HepG2 (cell line): ENCODE measurements around the gene TMEM53. TPM values are rescaled to one million over a fixed set of nuclear protein-coding genes. Genes with fewer than 3 reads are reported as not detected.

Experiments used
- AKAP8 ChIP-seq: sonication (generic); formaldehyde crosslinking; IDR thresholded peaks from 2 replicates; pipeline ENCODE4 v1.5.1; 2020; ENCODE audit warnings: mild to moderate bottlenecking, missing genetic modification reagents
- GABPA ChIP-seq, 2 experiments: IDR thresholded peaks; 2 replicates each; pipeline ENCODE4 v1.6.1; 2011 to 2016; ENCODE audit warnings: low read depth in 2 of 2, low read length in 1 of 2, missing biosample characterization in 1 of 2, missing genetic modification characterization in 1 of 2
- MTF2 ChIP-seq: sonication (generic); formaldehyde crosslinking; IDR thresholded peaks from 2 replicates; pipeline ENCODE4 v1.5.0; 2020; ENCODE audit warnings: missing genetic modification reagents, borderline replicate concordance
- NFYC ChIP-seq: IDR thresholded peaks from 2 replicates; pipeline ENCODE4 v1.6.1; 2016; ENCODE audit warnings: missing genetic modification reagents, missing compliant biosample characterization
- RFX5 ChIP-seq: IDR thresholded peaks from 2 replicates; pipeline ENCODE4 v1.6.1; 2011; ENCODE audit warnings: low read depth, low read length, improper control_type of control experiment
- RFXAP ChIP-seq: sonication (generic); formaldehyde crosslinking; IDR thresholded peaks from 2 replicates; pipeline ENCODE4 v1.4.0; 2020; ENCODE audit warnings: missing genetic modification reagents, borderline replicate concordance
- SNAI1 ChIP-seq: sonication (generic); formaldehyde crosslinking; IDR thresholded peaks from 2 replicates; pipeline ENCODE4 v1.5.0; 2020; ENCODE audit warnings: mild to moderate bottlenecking, missing genetic modification reagents, borderline replicate concordance
- TCF12 ChIP-seq, 2 experiments: fragments of 450-650 bp in 1 of 2; sonication (generic) in 1 of 2; formaldehyde crosslinking in 1 of 2; IDR thresholded peaks; 2 replicates each; pipeline versions ENCODE4 v1.6.1 to v1.8.0; 2017 to 2022; ENCODE audit warnings: antibody characterized with exemption in 1 of 2, mild to moderate bottlenecking in 1 of 2, missing genetic modification reagents in 1 of 2, moderate library complexity in 1 of 2
- TMF1 ChIP-seq: sonication (generic); formaldehyde crosslinking; IDR thresholded peaks from 2 replicates; pipeline ENCODE4 v1.8.1; 2022; ENCODE audit warnings: low read depth, missing genetic modification reagents
- ZNF570 ChIP-seq: sonication (generic); formaldehyde crosslinking; IDR thresholded peaks from 2 replicates; pipeline ENCODE4 v1.4.0; 2020; ENCODE audit warnings: mild to moderate bottlenecking, missing genetic modification reagents, borderline replicate concordance
- ZNF577 ChIP-seq: sonication (generic); formaldehyde crosslinking; IDR thresholded peaks from 2 replicates; pipeline ENCODE4 v1.4.0; 2020; ENCODE audit warnings: mild to moderate bottlenecking, low read depth, missing genetic modification reagents, borderline replicate concordance
- polyA plus RNA-seq, 8 experiments: library from polyadenylated mRNA; depleted of rRNA in 3 of 8; stranded (reverse) in 7 of 8; unstranded in 1 of 8; fragments of >200 nt; fragmentation: Illumina TruSeq in 4 of 8; extraction: Trizol in 4 of 8; gene quantifications; 2 replicates each; pipeline versions ENCODE4 v1.2.1 to v1.2.3, GENCODE V29; 2011 to 2016; ENCODE audit warnings: low read depth in 4 of 8, missing spikeins in 1 of 8, mixed read lengths in 1 of 8; ENCODE audit not compliant: insufficient read depth in 1 of 8
- total RNA-seq, 5 experiments: library from RNA; depleted of rRNA; stranded (reverse); fragments of >200 nt; fragmentation: Illumina TruSeq; extraction: Trizol; gene quantifications; 2 replicates each; pipeline ENCODE4 v1.2.3, GENCODE V29; 2016; ENCODE audit warnings: low read depth in 1 of 5
- TF ChIP-seq, protein P1 (sequence below): sonication (generic); formaldehyde crosslinking; IDR thresholded peaks from 2 replicates; pipeline ENCODE4 v1.4.0; 2020; ENCODE audit warnings: missing genetic modification reagents
- TF ChIP-seq, protein P2 (sequence below): sonication (generic); formaldehyde crosslinking; IDR thresholded peaks from 2 replicates; pipeline ENCODE4 v1.4.0; 2020; ENCODE audit warnings: missing genetic modification reagents, borderline replicate concordance
- TF ChIP-seq, protein P3 (sequence below): sonication (generic); formaldehyde crosslinking; IDR thresholded peaks from 2 replicates; pipeline ENCODE4 v1.5.1; 2020; ENCODE audit warnings: missing genetic modification reagents, mild to moderate bottlenecking, borderline replicate concordance
- TF ChIP-seq, protein P4 (sequence below): fragments of 450-650 bp; IDR thresholded peaks from 2 replicates; pipeline ENCODE4 v1.6.1; 2016
- TF ChIP-seq, protein P5 (sequence below): sonication (generic); formaldehyde crosslinking; IDR thresholded peaks from 2 replicates; pipeline ENCODE4 v1.4.0; 2020; ENCODE audit warnings: missing genetic modification reagents
- TF ChIP-seq, protein P6 (sequence below): sonication (generic); formaldehyde crosslinking; IDR thresholded peaks from 2 replicates; pipeline ENCODE4 v1.8.1; 2023; ENCODE audit warnings: missing genetic modification reagents, mild to moderate bottlenecking, borderline replicate concordance

The TMEM53 gene
- total and polyA plus RNA-seq, 2 of the 13 experiments (the other 11 are each of a cell fraction or from before 2014, with no cell fraction given) = 12.6 to 20.2 TPM

DNA sequence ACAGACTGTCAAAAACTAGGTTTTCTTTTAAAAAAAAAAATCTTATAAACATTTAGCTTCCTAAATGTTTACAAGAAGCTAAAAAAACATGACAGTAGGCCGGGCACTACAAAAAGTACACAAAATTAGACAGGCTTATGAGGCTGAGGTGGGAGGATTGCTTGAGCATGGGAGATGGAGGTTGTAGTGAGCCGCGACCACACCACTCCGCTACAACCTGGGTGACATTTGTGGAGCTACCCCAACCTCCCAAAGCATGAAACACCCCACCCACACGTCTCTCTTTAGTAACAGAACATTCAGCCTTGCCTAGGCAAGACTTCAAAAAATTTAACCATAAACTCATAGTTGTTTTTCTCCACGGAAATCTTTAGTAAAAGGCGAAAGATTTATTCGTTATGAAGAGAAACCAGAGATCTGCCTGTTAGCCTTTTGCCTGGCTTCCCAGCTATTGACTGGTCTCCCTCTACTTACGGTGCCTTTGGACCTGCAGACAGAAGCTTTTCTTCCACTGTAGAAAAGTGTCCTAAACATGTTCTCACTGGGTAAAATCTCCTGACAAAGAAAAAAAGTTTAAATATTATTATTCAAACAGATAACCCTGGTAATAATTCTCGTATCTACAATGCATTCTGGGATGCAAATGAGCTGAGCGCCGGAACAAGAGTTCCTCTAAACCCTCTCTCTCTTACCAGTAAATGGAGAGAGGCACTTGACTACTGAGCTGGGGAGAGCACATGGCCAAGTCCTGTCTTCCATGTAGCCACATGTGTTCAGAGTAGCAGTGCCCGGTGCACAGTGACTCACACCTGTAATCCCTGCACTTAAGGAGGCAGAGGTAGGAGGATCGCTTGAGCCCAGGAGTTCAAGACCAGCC lies 47.4 kb upstream of the TMEM53 start (continued):
- TF ChIP-seq RFX5 (no peak), ZNF577 (no peak), GABPA (IDR thresholded peaks at IDR 0.05; ENCODE audit: low read depth, low read length) (no peak), GABPA (CRISPR knock-in tag; IDR thresholded peaks at IDR 0.05; ENCODE audit: low read depth) (no peak), AKAP8 (CRISPR knock-in tag) (no peak; the same call in 1 of the 2 replicates), TMF1 (CRISPR knock-in tag) (peak; percentile 80; the same call in 1 of the 2 replicates), SNAI1 (CRISPR knock-in tag) (no peak), ZNF570 (CRISPR knock-in tag) (0 out of 2 replicates have a peak, but pooled peaks have one; percentile 41), TCF12 (IDR thresholded peaks at IDR 0.05) (no peak), TCF12 (CRISPR knock-in tag; IDR thresholded peaks at IDR 0.05) (no peak), MTF2 (CRISPR knock-in tag) (no peak), RFXAP (peak; percentile 34; the same call in 1 of the 2 replicates), NFYC (CRISPR knock-in tag) (peak; percentile 64)
- TF ChIP-seq, protein P1, sequence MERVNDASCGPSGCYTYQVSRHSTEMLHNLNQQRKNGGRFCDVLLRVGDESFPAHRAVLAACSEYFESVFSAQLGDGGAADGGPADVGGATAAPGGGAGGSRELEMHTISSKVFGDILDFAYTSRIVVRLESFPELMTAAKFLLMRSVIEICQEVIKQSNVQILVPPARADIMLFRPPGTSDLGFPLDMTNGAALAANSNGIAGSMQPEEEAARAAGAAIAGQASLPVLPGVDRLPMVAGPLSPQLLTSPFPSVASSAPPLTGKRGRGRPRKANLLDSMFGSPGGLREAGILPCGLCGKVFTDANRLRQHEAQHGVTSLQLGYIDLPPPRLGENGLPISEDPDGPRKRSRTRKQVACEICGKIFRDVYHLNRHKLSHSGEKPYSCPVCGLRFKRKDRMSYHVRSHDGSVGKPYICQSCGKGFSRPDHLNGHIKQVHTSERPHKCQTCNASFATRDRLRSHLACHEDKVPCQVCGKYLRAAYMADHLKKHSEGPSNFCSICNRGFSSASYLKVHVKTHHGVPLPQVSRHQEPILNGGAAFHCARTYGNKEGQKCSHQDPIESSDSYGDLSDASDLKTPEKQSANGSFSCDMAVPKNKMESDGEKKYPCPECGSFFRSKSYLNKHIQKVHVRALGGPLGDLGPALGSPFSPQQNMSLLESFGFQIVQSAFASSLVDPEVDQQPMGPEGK (CRISPR knock-in tag) = peak; percentile 54
- TF ChIP-seq, protein P2, sequence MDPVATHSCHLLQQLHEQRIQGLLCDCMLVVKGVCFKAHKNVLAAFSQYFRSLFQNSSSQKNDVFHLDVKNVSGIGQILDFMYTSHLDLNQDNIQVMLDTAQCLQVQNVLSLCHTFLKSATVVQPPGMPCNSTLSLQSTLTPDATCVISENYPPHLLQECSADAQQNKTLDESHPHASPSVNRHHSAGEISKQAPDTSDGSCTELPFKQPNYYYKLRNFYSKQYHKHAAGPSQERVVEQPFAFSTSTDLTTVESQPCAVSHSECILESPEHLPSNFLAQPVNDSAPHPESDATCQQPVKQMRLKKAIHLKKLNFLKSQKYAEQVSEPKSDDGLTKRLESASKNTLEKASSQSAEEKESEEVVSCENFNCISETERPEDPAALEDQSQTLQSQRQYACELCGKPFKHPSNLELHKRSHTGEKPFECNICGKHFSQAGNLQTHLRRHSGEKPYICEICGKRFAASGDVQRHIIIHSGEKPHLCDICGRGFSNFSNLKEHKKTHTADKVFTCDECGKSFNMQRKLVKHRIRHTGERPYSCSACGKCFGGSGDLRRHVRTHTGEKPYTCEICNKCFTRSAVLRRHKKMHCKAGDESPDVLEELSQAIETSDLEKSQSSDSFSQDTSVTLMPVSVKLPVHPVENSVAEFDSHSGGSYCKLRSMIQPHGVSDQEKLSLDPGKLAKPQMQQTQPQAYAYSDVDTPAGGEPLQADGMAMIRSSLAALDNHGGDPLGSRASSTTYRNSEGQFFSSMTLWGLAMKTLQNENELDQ (CRISPR knock-in tag) = peak; percentile 85; the same call in 1 of the 2 replicates
- TF ChIP-seq, protein P3, sequence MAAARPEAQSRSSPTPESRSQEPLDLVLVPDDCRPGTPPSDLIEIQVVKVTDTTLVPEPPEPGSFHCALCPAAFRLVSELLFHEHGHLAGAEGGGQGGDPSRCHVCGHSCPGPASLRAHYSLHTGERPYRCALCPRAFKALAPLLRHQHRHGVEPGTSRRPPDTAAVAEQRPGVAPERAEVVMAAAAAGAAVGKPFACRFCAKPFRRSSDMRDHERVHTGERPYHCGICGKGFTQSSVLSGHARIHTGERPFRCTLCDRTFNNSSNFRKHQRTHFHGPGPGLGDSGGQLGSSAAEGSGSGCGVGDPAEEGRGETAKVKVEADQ (CRISPR knock-in tag) = peak; percentile 67; the same call in 1 of the 2 replicates
- TF ChIP-seq, protein P4, sequence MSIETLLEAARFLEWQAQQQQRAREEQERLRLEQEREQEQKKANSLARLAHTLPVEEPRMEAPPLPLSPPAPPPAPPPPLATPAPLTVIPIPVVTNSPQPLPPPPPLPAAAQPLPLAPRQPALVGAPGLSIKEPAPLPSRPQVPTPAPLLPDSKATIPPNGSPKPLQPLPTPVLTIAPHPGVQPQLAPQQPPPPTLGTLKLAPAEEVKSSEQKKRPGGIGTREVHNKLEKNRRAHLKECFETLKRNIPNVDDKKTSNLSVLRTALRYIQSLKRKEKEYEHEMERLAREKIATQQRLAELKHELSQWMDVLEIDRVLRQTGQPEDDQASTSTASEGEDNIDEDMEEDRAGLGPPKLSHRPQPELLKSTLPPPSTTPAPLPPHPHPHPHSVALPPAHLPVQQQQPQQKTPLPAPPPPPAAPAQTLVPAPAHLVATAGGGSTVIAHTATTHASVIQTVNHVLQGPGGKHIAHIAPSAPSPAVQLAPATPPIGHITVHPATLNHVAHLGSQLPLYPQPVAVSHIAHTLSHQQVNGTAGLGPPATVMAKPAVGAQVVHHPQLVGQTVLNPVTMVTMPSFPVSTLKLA = peak; percentile 97
- TF ChIP-seq, protein P5, sequence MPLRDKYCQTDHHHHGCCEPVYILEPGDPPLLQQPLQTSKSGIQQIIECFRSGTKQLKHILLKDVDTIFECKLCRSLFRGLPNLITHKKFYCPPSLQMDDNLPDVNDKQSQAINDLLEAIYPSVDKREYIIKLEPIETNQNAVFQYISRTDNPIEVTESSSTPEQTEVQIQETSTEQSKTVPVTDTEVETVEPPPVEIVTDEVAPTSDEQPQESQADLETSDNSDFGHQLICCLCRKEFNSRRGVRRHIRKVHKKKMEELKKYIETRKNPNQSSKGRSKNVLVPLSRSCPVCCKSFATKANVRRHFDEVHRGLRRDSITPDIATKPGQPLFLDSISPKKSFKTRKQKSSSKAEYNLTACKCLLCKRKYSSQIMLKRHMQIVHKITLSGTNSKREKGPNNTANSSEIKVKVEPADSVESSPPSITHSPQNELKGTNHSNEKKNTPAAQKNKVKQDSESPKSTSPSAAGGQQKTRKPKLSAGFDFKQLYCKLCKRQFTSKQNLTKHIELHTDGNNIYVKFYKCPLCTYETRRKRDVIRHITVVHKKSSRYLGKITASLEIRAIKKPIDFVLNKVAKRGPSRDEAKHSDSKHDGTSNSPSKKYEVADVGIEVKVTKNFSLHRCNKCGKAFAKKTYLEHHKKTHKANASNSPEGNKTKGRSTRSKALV (CRISPR knock-in tag) = 0 out of 2 replicates have a peak, but pooled peaks have one; percentile 34
- TF ChIP-seq, protein P6, sequence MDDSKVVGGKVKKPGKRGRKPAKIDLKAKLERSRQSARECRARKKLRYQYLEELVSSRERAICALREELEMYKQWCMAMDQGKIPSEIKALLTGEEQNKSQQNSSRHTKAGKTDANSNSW (CRISPR knock-in tag) = no peak
